ENCODE data around the gene TRIM3. TPM values are rescaled to one million over a fixed set of nuclear protein-coding genes. Genes with fewer than 3 reads are reported as not detected.
A peak's percentile ranks its signal among the peaks of the same experiment; 100 is the strongest.

TRIM3 gene
- total and polyA plus RNA-seq, 12 donors = 6.3 to 14.6 (median 9.4) TPM

GRCh38 chr11:6431861-6432260 lies 41.9 kb downstream of the TRIM3 start:
- H3K4me1 ChIP-seq = no peaks in the 10 kb centered on the region
- no peak overlapping the region for H3K27ac ChIP-seq
- WGBS, 2 donors = 88 to 92% methylated on average over 3 of the region's 3 CpGs
- ATAC-seq (no peak), DNase-seq (no peak)
- no peaks in the 10 kb centered on the region for H3K27me3 ChIP-seq
- H3K4me3 ChIP-seq = no peak overlapping the region
- no peaks in the 10 kb centered on the region for H3K36me3 ChIP-seq
- no peak for TF ChIP-seq CTCF (IDR thresholded peaks at IDR 0.05)
- H3K9me3 ChIP-seq = no peaks in the 10 kb centered on the region
- intact Hi-C loops (cut with DNase I) = no loop called here

GRCh38 chr11:6427516-6427915 lies 46.2 kb downstream of the TRIM3 start:
- DNase-seq (no peak), ATAC-seq (no peak)
- Histone ChIP-seq H3K36me3 (no peaks in the 10 kb centered on the region), H3K27me3 (peaks cover 0 to 18% (median 0%) of the 10 kb centered on the region in 7 donors), H3K9me3 (no peaks in the 10 kb centered on the region), H3K4me3 (no peak overlapping the region), H3K4me1 (no peaks in the 10 kb centered on the region), H3K27ac (no peak overlapping the region)
- intact Hi-C loops (cut with DNase I) = no loop called here
- TF ChIP-seq CTCF (IDR thresholded peaks at IDR 0.05) = no peak

GRCh38 chr11:6420677-6421076 lies 53.1 kb downstream of the TRIM3 start:
- H3K27me3 ChIP-seq = peaks cover 0 to 30% (median 0%) of the 10 kb centered on the region in 7 donors
- H3K4me1 ChIP-seq = peaks cover 4 to 25% (median 18%) of the 10 kb centered on the region in 9 donors
- H3K27ac ChIP-seq = no peak overlapping the region
- intact Hi-C loops (cut with DNase I) = no loop called here
- DNase-seq (no peak), ATAC-seq (no peak)
- H3K9me3 ChIP-seq = no peaks in the 10 kb centered on the region
- no peak overlapping the region for H3K4me3 ChIP-seq
- no peak for TF ChIP-seq CTCF (IDR thresholded peaks at IDR 0.05)
- H3K36me3 ChIP-seq = no peaks in the 10 kb centered on the region
- WGBS, 2 donors = 96 to 98% methylated on average over 3 of the region's 3 CpGs

- Histone ChIP-seq H3K27me3 (peaks cover 0 to 22% (median 0%) of the 10 kb centered on the region in 7 donors), H3K9me3 (no peaks in the 10 kb centered on the region), H3K4me1 (peaks cover 4 to 41% (median 18%) of the 10 kb centered on the region in 9 donors), H3K4me3 (peak within 1 kb of the TSS; percentile 84 to 100 (median 98)), H3K36me3 (no peaks in the 10 kb centered on the region), H3K27ac (peak within 1 kb of the TSS; percentile 79 to 99 (median 96))
- DNase-seq (peak; percentile 63 to 77), ATAC-seq (peak; percentile 86 to 96 (median 95))
- intact Hi-C loops (cut with DNase I) = loop anchor here in 1 of 10 donors (5.0 kb wide), 1 partner anchor 37 kb away; no protein-coding TSS in a partner anchor
- peak in 5 of 9 donors; percentile 9 to 39 (median 31) for TF ChIP-seq CTCF (IDR thresholded peaks at IDR 0.05)
- WGBS, 2 donors = 0 to 1% methylated on average over 70 to 74 of the region's 75 CpGs
Measured at GRCh38 chr11:6419009-6419631, 54.6 kb downstream of the TRIM3 start, which contains the start of gene APBB1. TSS of gene APBB1 (minus strand) at chr11:6419094. CDS start at chr11:6411347, 7,747 bp downstream.
